SK-N-SH treated with all-trans-retinoic acid at 6 μM for 48 hours (cell line): Measurements from ENCODE around the gene REPIN1.

ENCODE experiments used
- ATAC-seq: fragments of 200-7000 bp; cut with Tn5 transposase; 3 replicates; pipeline ENCODE4 v1.9.1; 2020; ENCODE audit warnings: mild to moderate bottlenecking, moderate library complexity
- ARNTL ChIP-seq: fragments of 450-650 bp; formaldehyde crosslinking; IDR thresholded peaks from 2 replicates; pipeline ENCODE4 v1.5.0; 2020; ENCODE audit warnings: low read depth, mild to moderate bottlenecking, moderate library complexity, borderline replicate concordance
- BACH2 ChIP-seq: fragments of 250-450 bp; sonication (Bioruptor Pico); IDR thresholded peaks from 2 replicates; pipeline ENCODE4 v1.9.0; 2021; ENCODE audit warnings: mild to moderate bottlenecking, borderline replicate concordance
- CREB5 ChIP-seq: fragments of 250-450 bp; sonication (Bioruptor Pico); IDR thresholded peaks from 2 replicates; pipeline ENCODE4 v1.5.1; 2020; ENCODE audit warnings: low read depth, mild to moderate bottlenecking, moderate library complexity
- CSDC2 ChIP-seq: fragments of 250-450 bp; sonication (Bioruptor Pico); IDR thresholded peaks from 2 replicates; pipeline ENCODE4 v1.5.0; 2020; ENCODE audit warnings: mild to moderate bottlenecking, moderate library complexity
- GLIS3 ChIP-seq: fragments of 250-450 bp; sonication (Bioruptor Pico); IDR thresholded peaks from 2 replicates; pipeline ENCODE4 v1.5.0; 2020; ENCODE audit warnings: mild to moderate bottlenecking, moderate library complexity
- ISL1 ChIP-seq: fragments of 250-450 bp; sonication (Bioruptor Pico); IDR thresholded peaks from 2 replicates; pipeline ENCODE4 v2.1.2; 2022; ENCODE audit warnings: mild to moderate bottlenecking, moderate library complexity
- OSR1 ChIP-seq: fragments of 250-450 bp; sonication (Bioruptor Pico); IDR thresholded peaks from 2 replicates; pipeline ENCODE4 v1.8.0; 2022; ENCODE audit warnings: moderate library complexity, mild to moderate bottlenecking, inconsistent platforms
- POU6F1 ChIP-seq: fragments of 250-450 bp; sonication (Bioruptor Pico); IDR thresholded peaks from 2 replicates; pipeline ENCODE4 v1.8.0; 2021; ENCODE audit warnings: low read depth, mild to moderate bottlenecking, moderate library complexity, borderline replicate concordance
- RARB ChIP-seq: fragments of 250-450 bp; sonication (Bioruptor Pico); IDR thresholded peaks from 2 replicates; pipeline ENCODE4 v1.8.0; 2021; ENCODE audit warnings: mild to moderate bottlenecking, moderate library complexity
- SNAI2 ChIP-seq: fragments of 250-450 bp; sonication (Bioruptor Pico); IDR thresholded peaks from 2 replicates; pipeline ENCODE4 v1.5.0; 2020; ENCODE audit warnings: mild to moderate bottlenecking, moderate library complexity
- TCF4 ChIP-seq: fragments of 250-450 bp; sonication (Bioruptor Pico); IDR thresholded peaks from 2 replicates; pipeline ENCODE4 v1.8.0; 2021; ENCODE audit warnings: mild to moderate bottlenecking, moderate library complexity, borderline replicate concordance
- TSHZ2 ChIP-seq: fragments of 250-450 bp; sonication (Bioruptor Pico); IDR thresholded peaks from 2 replicates; pipeline ENCODE4 v1.5.0; 2020; ENCODE audit warnings: mild to moderate bottlenecking, moderate library complexity
- ZC3H10 ChIP-seq: fragments of 250-450 bp; sonication (Bioruptor Pico); IDR thresholded peaks from 2 replicates; pipeline ENCODE4 v1.5.1; 2021; ENCODE audit warnings: mild to moderate bottlenecking, moderate library complexity
- ZFP30 ChIP-seq: fragments of 450-650 bp; formaldehyde crosslinking; IDR thresholded peaks from 2 replicates; pipeline ENCODE4 v1.5.0; 2022; ENCODE audit warnings: mild to moderate bottlenecking, moderate library complexity
- ZNF70 ChIP-seq: fragments of 450-650 bp; formaldehyde crosslinking; IDR thresholded peaks from 2 replicates; pipeline ENCODE4 v1.5.0; 2020; ENCODE audit warnings: mild to moderate bottlenecking, moderate library complexity
- ZNF8 ChIP-seq: fragments of 450-650 bp; formaldehyde crosslinking; IDR thresholded peaks from 2 replicates; pipeline ENCODE4 v1.5.0; 2020; ENCODE audit warnings: mild to moderate bottlenecking, moderate library complexity
- TF ChIP-seq, protein P1 (sequence below): fragments of 250-450 bp; sonication (Bioruptor Pico); IDR thresholded peaks from 2 replicates; pipeline ENCODE4 v1.5.1; 2021; ENCODE audit warnings: mild to moderate bottlenecking, moderate library complexity

The REPIN1 gene

DNA sequence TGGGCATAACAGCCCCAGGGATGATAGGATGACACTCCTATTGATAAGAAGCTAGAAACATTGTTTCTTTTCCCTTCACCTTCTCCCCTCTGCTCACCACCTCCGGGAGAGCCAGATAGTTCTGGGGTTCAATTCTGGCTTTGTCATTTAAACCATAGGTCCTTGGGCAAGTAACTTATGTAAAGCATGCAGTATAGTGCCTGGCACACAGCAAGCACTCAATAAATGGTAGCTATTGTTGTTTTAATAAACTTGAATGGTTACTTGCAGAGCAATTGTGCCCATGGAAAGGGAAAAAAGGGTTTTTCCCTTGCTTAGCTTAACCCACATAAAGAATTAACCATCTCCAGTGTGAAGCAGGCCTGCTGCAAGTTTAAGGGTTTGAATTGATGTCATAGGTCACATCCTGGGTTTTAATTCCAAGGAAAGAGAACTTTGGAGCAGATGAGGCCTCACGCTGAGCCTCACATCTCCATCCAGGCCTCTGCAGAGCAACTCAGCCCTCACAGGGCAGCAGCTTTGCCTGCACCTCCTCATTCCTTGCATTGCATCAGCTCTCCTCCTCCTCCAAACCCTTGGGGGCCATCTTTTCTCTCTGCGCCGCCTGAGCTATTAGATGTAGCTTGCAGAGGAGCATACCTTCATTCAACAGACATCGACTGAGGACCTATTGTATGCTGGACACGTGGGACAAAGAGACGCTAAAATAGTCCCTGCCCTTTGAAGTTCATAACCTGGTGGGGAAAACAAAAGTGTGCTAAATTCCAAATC is 33.4 kb downstream of the REPIN1 start:
- no peak for ATAC-seq
- TF ChIP-seq RARB (no peak), TCF4 (CRISPR knock-in tag) (no peak), TSHZ2 (CRISPR knock-in tag) (no peak), CSDC2 (CRISPR knock-in tag) (no peak), ZNF70 (CRISPR knock-in tag) (no peak), BACH2 (no peak), ZC3H10 (no peak), POU6F1 (no peak), CREB5 (CRISPR knock-in tag) (no peak), ISL1 (no peak), ZFP30 (no peak), ZNF8 (CRISPR knock-in tag) (no peak), ARNTL (CRISPR knock-in tag) (no peak), OSR1 (no peak)
- TF ChIP-seq, all 23 proteins: peak for 0

GRCh38 chr7:150402671-150403321 is 34.2 kb downstream of the REPIN1 start:
- TF ChIP-seq GLIS3 (CRISPR knock-in tag) (no peak), POU6F1 (no peak), ZC3H10 (no peak), SNAI2 (CRISPR knock-in tag) (no peak)
- TF ChIP-seq, protein P1, sequence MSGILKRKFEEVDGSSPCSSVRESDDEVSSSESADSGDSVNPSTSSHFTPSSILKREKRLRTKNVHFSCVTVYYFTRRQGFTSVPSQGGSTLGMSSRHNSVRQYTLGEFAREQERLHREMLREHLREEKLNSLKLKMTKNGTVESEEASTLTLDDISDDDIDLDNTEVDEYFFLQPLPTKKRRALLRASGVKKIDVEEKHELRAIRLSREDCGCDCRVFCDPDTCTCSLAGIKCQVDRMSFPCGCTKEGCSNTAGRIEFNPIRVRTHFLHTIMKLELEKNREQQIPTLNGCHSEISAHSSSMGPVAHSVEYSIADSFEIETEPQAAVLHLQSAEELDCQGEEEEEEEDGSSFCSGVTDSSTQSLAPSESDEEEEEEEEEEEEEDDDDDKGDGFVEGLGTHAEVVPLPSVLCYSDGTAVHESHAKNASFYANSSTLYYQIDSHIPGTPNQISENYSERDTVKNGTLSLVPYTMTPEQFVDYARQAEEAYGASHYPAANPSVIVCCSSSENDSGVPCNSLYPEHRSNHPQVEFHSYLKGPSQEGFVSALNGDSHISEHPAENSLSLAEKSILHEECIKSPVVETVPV, result no peak
- ATAC-seq, result no peak

DNA sequence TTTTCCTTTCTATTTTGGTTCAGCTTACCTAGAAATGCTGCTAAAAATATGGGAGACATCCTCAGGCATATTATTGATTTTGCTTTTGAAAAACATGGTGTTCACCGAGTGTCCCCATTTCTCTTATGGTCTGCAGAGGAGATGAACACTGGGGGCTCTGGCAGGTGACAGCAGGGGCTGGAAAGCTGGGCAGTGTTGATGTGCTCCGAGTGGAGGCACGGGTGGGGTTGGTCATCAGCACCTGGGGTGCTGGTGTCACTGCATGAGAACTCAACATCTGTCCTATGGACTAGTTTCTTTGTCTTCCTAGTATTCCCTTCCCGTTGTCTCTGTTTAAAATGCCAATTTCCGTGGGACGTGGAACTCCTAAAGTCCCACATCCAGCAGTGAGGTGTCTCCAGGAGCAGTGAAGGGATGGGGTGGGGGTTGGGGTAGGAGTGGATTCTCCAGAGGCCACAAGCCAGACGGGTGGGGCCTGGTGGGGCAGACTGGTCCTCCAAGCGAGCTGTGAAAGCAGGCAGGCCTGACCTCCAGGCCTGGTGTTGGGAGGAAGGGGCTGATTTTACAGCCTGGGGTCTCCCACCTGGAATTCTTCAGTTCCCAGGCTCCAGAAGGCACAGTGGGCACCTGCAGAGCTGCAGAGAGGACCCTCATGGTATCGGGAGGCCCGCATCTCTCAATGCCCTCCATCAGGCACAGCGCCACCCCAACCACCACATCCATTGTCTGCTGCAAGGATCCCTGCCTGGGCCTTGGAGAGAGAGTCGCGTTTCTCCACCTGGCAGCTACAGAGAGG is 35.0 kb downstream of the REPIN1 start:
- no peak for TF ChIP-seq ARNTL (CRISPR knock-in tag)
- TF ChIP-seq OSR1, result no peak
- TF ChIP-seq, protein P1, result no peak
- no peak for TF ChIP-seq ZFP30
- TF ChIP-seq RARB, result no peak
- no peak for ATAC-seq
